NCI-H1436 (cell line): Measurements from ENCODE around the gene CALR3.
A peak's percentile ranks its signal among the peaks of the same experiment; 100 is the strongest.
"Not testable (repeated sequence)": the region's sequence is repeated elsewhere in the genome, so short reads cannot be mapped to it uniquely, and the experiment has no call there.

Experiments used
- DNase-seq: peaks from one replicate; lab custom pipeline; 2025; lab: John Stamatoyannopoulos, UW

Gene CALR3

DNA sequence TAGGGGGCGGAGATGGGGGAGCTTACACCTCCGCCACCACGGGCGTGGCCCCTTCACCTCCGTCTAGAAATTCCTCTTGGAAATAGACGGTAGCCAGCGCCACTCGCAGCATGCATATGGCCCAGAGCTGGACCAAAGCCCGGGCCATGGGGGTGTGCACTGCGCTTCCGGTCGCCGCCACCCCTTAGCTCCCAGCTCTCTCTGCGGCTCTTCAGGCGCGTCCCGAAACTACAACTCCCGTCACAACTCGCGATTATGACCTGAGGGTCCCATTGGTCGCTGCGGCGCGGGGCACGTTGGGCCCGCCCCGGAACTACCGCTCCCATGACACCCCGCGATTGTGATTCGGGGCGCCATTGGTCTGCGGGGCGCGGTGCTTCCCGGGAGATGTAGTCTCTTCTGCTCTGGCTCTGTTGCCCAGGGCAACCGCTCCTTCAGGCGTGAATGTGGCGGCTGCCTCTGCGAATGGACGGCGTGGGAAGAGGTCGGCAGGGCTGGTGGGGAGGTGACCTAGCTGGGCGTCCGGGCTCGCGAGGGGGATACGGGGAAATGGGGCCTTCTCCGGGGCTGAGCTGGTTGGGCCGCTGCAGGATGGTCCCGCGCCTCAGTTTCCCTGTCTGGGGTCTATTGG, at the start of gene CALR3, which contains the start of gene C19orf44:
Gene CALR3 (minus strand): TSS at position 186 of the 631 bp plus-strand sequence. CDS start 38 bp downstream, at position 148.
Gene C19orf44 (plus strand): TSS at position 413 of the 631 bp plus-strand sequence. CDS start 4,399 bp downstream, outside the sequence.
- DNase-seq: peak; percentile 98

DNA sequence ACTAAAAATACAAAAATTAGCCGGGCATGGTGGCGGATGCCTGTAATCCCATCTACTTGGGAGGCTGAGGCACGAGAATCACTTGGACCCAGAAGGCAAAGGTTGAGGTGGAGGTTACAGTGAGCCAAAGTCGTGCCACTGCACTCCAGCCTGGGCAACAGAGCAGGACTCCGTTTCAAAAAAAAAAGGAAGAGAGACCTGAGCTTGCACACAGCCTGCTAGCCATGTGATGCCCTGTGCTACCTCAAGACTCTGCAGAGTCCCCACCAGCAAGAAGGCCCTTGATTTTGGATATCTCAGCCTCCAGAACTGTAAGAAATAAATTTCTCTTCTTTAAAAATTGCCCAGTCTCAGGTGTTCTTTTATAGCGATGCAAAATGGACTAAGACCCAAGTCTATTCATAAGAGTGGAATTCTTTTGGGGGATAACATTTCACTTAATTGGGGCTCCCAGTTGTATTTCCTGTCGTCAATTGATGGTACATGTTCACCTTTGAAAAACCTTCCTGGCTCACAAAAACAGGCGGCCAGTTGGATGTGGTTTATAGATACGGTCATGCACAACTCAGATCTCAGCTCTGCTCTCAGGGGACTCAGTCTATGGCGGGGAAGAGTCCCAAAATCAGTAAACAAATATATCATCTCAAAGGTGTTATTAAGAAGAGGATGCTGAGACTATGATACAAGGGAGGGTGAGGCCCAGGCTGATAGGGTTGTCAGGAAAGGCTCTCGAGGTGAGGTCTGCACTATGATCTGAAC, 48.7 kb upstream of the CALR3 start:
- no peak for DNase-seq

- not testable (repeated sequence) for DNase-seq
Observed at GRCh38 chr19:16543734-16544133, 47.8 kb upstream of the CALR3 start.

GRCh38 chr19:16542910-16543472, 47.0 kb upstream of the CALR3 start:
- DNase-seq: no peak

- peak; percentile 90 for DNase-seq
Observed at GRCh38 chr19:16542045-16542909, 46.3 kb upstream of the CALR3 start, which contains the start of gene CHERP. TSS of gene CHERP (minus strand) at chr19:16542437. CDS start at chr19:16542378, 59 bp downstream.

DNA sequence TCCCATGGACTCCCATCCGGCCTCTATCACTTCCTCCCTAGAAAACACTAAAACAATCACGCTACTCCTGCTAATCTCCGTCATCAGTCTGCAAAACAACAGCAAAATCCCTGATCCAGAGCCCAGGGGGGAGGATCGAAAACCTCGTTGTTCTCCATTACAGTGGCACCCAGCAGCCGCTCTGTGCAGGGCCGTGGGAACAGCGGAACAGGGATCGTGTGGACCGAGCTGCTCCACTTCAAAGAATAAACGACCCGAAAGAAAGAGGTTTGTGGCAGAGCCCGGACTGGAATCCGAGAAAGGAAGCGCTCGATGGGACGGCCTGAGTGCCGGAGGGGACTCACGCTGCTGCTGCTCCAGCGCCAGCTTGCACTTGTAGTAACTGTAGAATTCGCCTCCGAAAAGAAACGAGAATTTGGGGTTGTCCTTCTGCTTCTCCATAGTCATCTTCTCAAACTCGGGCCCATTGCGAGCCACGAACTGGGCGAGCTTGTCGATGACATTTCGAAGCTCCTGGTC, 45.6 kb upstream of the CALR3 start:
- no peak for DNase-seq

GRCh38 chr19:16540948-16541347, 45.0 kb upstream of the CALR3 start:
- DNase-seq: no peak

GRCh38 chr19:16537111-16537510, 41.1 kb upstream of the CALR3 start:
- no peak for DNase-seq

- no peak for DNase-seq
Observed at GRCh38 chr19:16536130-16536529, 40.2 kb upstream of the CALR3 start.

GRCh38 chr19:16535381-16535780, 39.4 kb upstream of the CALR3 start:
- no peak for DNase-seq

DNA sequence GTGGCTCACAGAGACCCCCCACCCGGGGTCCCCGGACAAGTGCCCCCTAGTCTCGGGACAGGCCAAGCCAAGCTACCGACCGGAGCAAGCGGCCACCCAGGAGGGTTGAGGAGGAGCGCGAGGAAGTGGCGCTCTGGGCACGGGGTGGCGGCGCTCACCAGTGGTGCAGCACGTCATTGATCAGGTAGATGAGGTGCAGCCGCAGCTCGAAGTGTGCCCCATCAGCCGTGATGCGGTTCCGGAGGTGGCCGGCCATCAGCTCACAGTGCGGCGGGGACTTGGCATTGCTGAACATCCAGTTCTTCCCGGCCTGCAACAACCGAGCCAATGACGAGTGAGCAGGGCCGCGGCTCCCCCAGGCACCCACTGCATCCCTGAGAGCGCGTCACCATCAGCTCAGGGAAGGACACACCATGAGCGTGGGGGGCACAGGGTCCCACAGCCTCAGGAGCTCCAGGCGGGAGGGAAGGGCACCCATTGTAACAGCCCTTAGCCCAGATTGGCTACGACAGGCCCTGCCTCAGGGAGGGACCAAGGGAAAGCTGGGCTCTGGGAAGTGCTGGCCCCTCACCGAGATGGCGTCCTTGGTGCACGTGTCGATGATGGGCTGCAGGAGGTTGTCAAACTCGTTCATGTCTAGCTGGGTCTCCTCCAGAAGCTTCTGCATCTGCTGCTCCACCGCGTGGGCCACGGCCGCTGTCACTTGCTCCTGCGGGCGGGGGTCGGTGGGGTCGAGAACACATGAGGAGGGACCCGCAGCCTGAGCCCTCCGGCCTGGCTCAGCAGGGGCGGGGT, 36.7 kb upstream of the CALR3 start:
- DNase-seq: no peak

- no peak for DNase-seq
Observed at GRCh38 chr19:16531380-16531669, 35.4 kb upstream of the CALR3 start.

- no peak for DNase-seq
Observed at GRCh38 chr19:16530540-16531379, 34.8 kb upstream of the CALR3 start.

DNA sequence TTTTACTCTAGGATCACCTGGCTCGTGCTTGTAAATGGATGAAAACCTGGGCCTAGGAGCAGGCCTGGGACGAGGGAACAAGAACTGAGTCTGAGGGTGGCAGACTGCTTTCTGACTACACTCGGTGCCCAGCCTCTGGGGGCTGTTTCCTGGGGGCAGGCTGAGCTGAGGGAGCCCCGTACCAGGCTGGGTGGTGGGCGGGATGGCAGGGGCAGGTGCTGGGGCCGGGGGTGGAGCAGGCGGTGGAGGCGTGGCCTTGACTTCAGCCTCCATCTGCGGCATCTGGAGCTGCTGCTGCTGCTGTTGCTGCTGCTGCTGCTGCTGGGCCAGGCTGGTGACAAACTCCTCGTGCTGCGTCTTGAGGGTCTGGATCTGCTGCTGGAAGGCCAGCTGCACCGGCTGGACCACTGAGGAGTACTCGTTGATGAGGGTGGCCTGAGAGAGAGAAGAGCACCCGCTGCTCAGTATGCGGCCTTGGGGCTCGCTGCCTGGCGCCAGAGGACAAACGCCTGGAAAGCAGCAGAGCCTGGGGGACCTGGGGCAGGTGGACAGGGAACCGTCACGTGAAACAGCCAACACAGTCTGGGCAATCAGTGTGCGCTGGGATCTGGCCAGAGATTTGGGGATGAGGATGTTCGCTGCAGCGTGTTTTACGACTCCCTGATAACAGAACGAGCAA, 33.6 kb upstream of the CALR3 start:
- DNase-seq: no peak

DNA sequence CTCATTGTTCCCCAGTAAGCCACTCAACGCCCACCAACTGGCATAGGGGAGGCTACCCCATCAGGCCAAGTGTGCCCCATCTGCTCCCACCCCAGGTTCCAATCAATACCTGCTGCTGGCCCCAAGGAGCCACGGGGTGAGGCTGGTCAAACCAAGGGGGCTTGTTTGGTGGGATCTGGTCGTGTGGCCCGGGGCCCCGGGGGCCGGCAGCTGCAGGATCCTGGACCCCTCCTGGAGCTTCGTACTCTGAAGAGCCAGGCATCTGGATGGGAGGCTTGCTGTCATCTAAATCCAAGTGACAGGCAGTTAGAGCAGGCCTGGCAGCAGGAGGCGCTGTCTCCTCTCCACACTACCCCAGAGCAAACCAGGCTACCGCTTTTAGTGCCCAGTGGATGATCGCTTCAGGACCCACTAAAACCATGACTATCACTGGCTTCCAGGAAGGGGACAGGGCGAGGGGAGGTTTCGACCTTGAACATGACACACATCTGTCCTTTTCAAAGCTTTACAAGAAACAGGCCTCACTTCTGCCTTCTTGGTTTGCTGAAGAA, 32.1 kb upstream of the CALR3 start:
- DNase-seq: no peak

GRCh38 chr19:16527334-16527935, 31.5 kb upstream of the CALR3 start:
- no peak for DNase-seq

DNA sequence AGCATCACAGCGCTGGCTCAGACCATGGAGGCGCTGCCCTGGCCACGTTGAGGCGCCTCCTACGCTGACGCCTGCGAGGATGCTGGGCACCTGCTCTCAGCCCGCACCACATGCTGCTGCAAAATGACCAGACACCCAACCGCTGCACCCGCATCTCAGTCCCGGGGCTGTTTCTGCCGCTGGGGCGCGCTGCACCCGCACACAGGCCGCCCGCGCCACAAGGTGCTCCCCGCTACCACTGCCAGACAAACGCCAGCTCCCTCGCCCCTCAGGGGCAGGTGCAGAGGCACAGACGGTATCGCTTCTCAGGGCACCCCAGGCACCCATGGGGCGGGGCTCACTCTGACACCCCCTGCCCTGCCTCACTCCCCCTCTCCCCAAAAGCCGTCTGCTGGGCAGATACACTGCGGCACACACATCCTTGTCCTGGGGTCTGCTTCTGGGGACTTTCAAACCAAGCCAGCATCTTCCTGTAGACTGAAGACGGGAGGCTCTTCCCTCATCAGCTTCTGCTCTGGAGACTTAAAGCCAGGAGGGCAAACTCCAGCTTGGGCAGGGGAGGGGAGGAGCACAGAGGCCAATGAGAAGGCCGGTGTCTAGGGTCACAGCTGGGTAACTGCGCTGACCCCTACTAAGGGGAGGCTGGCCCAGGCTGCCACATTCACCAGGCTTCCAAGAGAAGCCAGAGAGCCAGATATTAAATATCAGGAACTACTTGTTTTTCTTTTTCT, 29.9 kb upstream of the CALR3 start:
- no peak for DNase-seq
